ENCODE data around the gene TMEM258.

GRCh38 chr11:61787928-61788491 is 4.4 kb downstream of the TMEM258 start:
- TF ChIP-seq GATA2 (IDR thresholded peaks at IDR 0.05; ENCODE audit: low read depth, low read length) (no peak), GATA3 (IDR thresholded peaks at IDR 0.05; ENCODE audit: low read depth, low read length) (no peak)
